ENCODE measurements around the gene AMBRA1. TPM values are rescaled to one million over a fixed set of nuclear protein-coding genes. Genes with fewer than 3 reads are reported as not detected.

Gene AMBRA1
- total RNA-seq, 1 experiment from 2014 or later, result 15.8 TPM

DNA sequence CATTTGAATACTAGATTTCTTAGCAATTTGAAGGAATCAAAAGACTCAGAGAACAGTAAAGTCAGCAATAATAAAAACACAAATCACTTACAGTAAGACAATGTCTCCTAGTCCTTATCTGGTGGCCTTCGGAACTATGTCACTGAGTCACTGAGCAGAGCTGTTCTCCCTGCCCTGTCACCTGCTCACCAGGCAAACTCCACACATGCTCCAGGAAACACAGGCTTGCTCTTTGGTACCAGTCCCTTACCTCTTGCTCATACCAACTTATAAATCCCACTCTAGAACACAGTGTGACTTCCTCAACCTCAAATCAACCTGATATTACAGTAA lies 121.2 kb downstream of the AMBRA1 start:
- intact Hi-C loops (cut with micrococcal nuclease), result no loop called here
- ChIA-PET CTCF (no interaction called here), POLR2A (ENCODE audit: unreplicated experiment) (no interaction called here)
- H3K4me2 ChIP-seq (ENCODE audit: low read length), result no peak overlapping the region
- no peak overlapping the region for H3K4me3 ChIP-seq (ENCODE audit: low read length)
- H3K36me3 ChIP-seq (ENCODE audit: low read depth, low read length), result no peaks in the 10 kb centered on the region
- peaks cover 29% of the 10 kb centered on the region for H3K4me1 ChIP-seq (ENCODE audit: insufficient read depth, low read length)
- no peaks in the 10 kb centered on the region for H3K9me3 ChIP-seq (ENCODE audit: low read length)
- TF ChIP-seq EZH2 (IDR thresholded peaks at IDR 0.05; ENCODE audit: low read length, unreplicated experiment) (no peak), EZH2phosphoT487 (IDR thresholded peaks at IDR 0.05; ENCODE audit: borderline replicate concordance, low read length) (no peak), CTCF (conservative IDR thresholded peaks at IDR 0.05; ENCODE audit: low read depth, low read length) (no peak)
- 0 out of 2 replicates have a peak, but pooled peaks cover 4% of the 10 kb centered on the region for H4K20me1 ChIP-seq (ENCODE audit: low read length)
- no peaks in the 10 kb centered on the region for H3K27me3 ChIP-seq (ENCODE audit: low read length)
- H3K9ac ChIP-seq (ENCODE audit: low read length), result no peak overlapping the region
- H2AFZ ChIP-seq (ENCODE audit: low read length), result no peak overlapping the region
- no peak overlapping the region for H3K27ac ChIP-seq (ENCODE audit: low read length)
- no peaks in the 10 kb centered on the region for H3K9me2 ChIP-seq (replicated peaks; ENCODE audit: low read length)
- H3F3A ChIP-seq (ENCODE audit: low read length, unreplicated experiment), result no peaks in the 10 kb centered on the region
- no TSS peak for BruUV-seq (replicated peaks)
- ATAC-seq (peak; percentile 43; the same call in 1 of the 2 replicates), DNase-seq (peak; percentile 23)
- no peaks in the 10 kb centered on the region for H3K79me2 ChIP-seq (ENCODE audit: low read length)

- ChIA-PET POLR2A (ENCODE audit: unreplicated experiment) (no interaction called here), CTCF (no interaction called here)
- no peaks in the 10 kb centered on the region for H3K79me2 ChIP-seq (ENCODE audit: low read length)
- no peaks in the 10 kb centered on the region for H3K36me3 ChIP-seq (ENCODE audit: low read depth, low read length)
- H4K20me1 ChIP-seq (ENCODE audit: low read length), result 0 out of 2 replicates have a peak, but pooled peaks cover 4% of the 10 kb centered on the region
- no peaks in the 10 kb centered on the region for H3F3A ChIP-seq (ENCODE audit: low read length, unreplicated experiment)
- peak; percentile 34; the same call in 1 of the 2 replicates for ATAC-seq
- H3K9me3 ChIP-seq (ENCODE audit: low read length), result no peaks in the 10 kb centered on the region
- H3K4me3 ChIP-seq (ENCODE audit: low read length), result no peak overlapping the region
- H3K4me2 ChIP-seq (ENCODE audit: low read length), result no peak overlapping the region
- TF ChIP-seq CTCF (conservative IDR thresholded peaks at IDR 0.05; ENCODE audit: low read depth, low read length) (no peak), EZH2phosphoT487 (IDR thresholded peaks at IDR 0.05; ENCODE audit: borderline replicate concordance, low read length) (no peak), EZH2 (IDR thresholded peaks at IDR 0.05; ENCODE audit: low read length, unreplicated experiment) (no peak)
- no peak overlapping the region for H3K27ac ChIP-seq (ENCODE audit: low read length)
- no peak overlapping the region for H2AFZ ChIP-seq (ENCODE audit: low read length)
- H3K9me2 ChIP-seq (replicated peaks; ENCODE audit: low read length), result no peaks in the 10 kb centered on the region
- peaks cover 29% of the 10 kb centered on the region for H3K4me1 ChIP-seq (ENCODE audit: insufficient read depth, low read length)
- H3K27me3 ChIP-seq (ENCODE audit: low read length), result no peaks in the 10 kb centered on the region
- H3K9ac ChIP-seq (ENCODE audit: low read length), result no peak overlapping the region
- intact Hi-C loops (cut with micrococcal nuclease), result no loop called here
- no TSS peak for BruUV-seq (replicated peaks)
- peak; percentile 31 for DNase-seq
Observed at GRCh38 chr11:46471943-46472661, 121.7 kb downstream of the AMBRA1 start.

DNA sequence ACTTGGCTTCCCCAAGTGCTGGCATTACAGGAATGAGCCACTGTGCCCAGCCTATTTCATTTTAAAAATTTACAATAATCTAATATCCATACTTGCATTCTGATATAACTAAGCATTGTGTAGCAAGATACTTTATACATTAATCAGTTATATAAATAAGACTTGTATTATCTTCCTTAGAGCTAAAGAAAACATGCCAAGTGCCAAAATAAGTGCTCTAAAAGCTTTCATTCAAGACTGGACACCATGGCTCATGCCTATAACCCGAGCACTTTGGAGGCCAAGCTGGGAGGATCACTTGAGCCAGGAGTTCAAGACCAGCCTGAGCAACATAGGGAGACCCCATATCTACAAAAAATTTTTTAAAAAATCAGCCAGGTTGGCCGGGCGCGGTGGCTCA lies 123.9 kb downstream of the AMBRA1 start:
- no peak overlapping the region for H3K27ac ChIP-seq (ENCODE audit: low read length)
- CTCF ChIA-PET, result interaction anchor here (0.5 kb wide), 1 partner anchor 79 kb away, joined by 4 read pairs; no protein-coding TSS in a partner anchor
- no peaks in the 10 kb centered on the region for H3K9me3 ChIP-seq (ENCODE audit: low read length)
- no TSS peak for BruUV-seq (replicated peaks)
- H4K20me1 ChIP-seq (ENCODE audit: low read length), result no peaks in the 10 kb centered on the region
- H3K9ac ChIP-seq (ENCODE audit: low read length), result no peak overlapping the region
- H3K4me3 ChIP-seq (ENCODE audit: low read length), result no peak overlapping the region
- H3F3A ChIP-seq (ENCODE audit: low read length, unreplicated experiment), result no peaks in the 10 kb centered on the region
- no peak for ATAC-seq
- no peak overlapping the region for H3K4me2 ChIP-seq (ENCODE audit: low read length)
- TF ChIP-seq CTCF (conservative IDR thresholded peaks at IDR 0.05; ENCODE audit: low read depth, low read length) (no peak), EZH2phosphoT487 (IDR thresholded peaks at IDR 0.05; ENCODE audit: borderline replicate concordance, low read length) (no peak), EZH2 (IDR thresholded peaks at IDR 0.05; ENCODE audit: low read length, unreplicated experiment) (no peak)
- no peaks in the 10 kb centered on the region for H3K9me2 ChIP-seq (replicated peaks; ENCODE audit: low read length)
- no peaks in the 10 kb centered on the region for H3K79me2 ChIP-seq (ENCODE audit: low read length)
- H3K36me3 ChIP-seq (ENCODE audit: low read depth, low read length), result no peaks in the 10 kb centered on the region
- H3K4me1 ChIP-seq (ENCODE audit: insufficient read depth, low read length), result peaks cover 21% of the 10 kb centered on the region
- POLR2A ChIA-PET (ENCODE audit: unreplicated experiment), result no interaction called here
- no peak overlapping the region for H2AFZ ChIP-seq (ENCODE audit: low read length)
- no peak for DNase-seq
- intact Hi-C loops (cut with micrococcal nuclease), result no loop called here
- no peaks in the 10 kb centered on the region for H3K27me3 ChIP-seq (ENCODE audit: low read length)
